GM19438 (cell line): Measurements from ENCODE around the gene ANO4.
"Not testable (repeated sequence)": the region's sequence is repeated elsewhere in the genome, so short reads cannot be mapped to it uniquely, and the experiment has no call there.

ENCODE experiments used
- ATAC-seq: cut with Tn5 transposase; IDR thresholded peaks from one replicate; pipeline ENCODE4 v1.9.1; 2021; ENCODE audit warnings: low read depth; ENCODE audit not compliant: unreplicated experiment

The ANO4 gene

GRCh38 chr12:101074940-101075680, 280.5 kb downstream of the ANO4 start:
- no peak for ATAC-seq

GRCh38 chr12:101076921-101077320, 282.3 kb downstream of the ANO4 start:
- ATAC-seq: no peak

- ATAC-seq: no peak
Observed at GRCh38 chr12:101077791-101078528, 283.4 kb downstream of the ANO4 start.

- no peak for ATAC-seq
Observed at GRCh38 chr12:101078536-101079285, 284.1 kb downstream of the ANO4 start.

GRCh38 chr12:101082706-101083105, 288.1 kb downstream of the ANO4 start:
- no peak for ATAC-seq

GRCh38 chr12:101086490-101087135, 292.0 kb downstream of the ANO4 start:
- no peak for ATAC-seq

GRCh38 chr12:101087920-101088319, 293.3 kb downstream of the ANO4 start:
- ATAC-seq: no peak

- no peak for ATAC-seq
Observed at GRCh38 chr12:101089271-101089670, 294.7 kb downstream of the ANO4 start.

GRCh38 chr12:101090222-101090621, 295.6 kb downstream of the ANO4 start:
- not testable (repeated sequence) for ATAC-seq

GRCh38 chr12:101097829-101098580, 303.4 kb downstream of the ANO4 start:
- ATAC-seq: no peak

GRCh38 chr12:101107032-101107763, 312.6 kb downstream of the ANO4 start:
- ATAC-seq: no peak

GRCh38 chr12:101108130-101108529, 313.6 kb downstream of the ANO4 start:
- no peak for ATAC-seq

- ATAC-seq: no peak
Observed at GRCh38 chr12:101110866-101111265, 316.3 kb downstream of the ANO4 start.

- no peak for ATAC-seq
Observed at GRCh38 chr12:101111441-101111840, 316.9 kb downstream of the ANO4 start.

- ATAC-seq: no peak
Observed at GRCh38 chr12:101115326-101115725, 320.8 kb downstream of the ANO4 start.

- ATAC-seq: no peak
Observed at GRCh38 chr12:101116911-101117310, 322.3 kb downstream of the ANO4 start.

- ATAC-seq: no peak
Observed at GRCh38 chr12:101117842-101118241, 323.3 kb downstream of the ANO4 start.

- ATAC-seq: no peak
Observed at GRCh38 chr12:101127521-101128219, 333.1 kb downstream of the ANO4 start.
